Nephron (organoid): ENCODE measurements around the gene NDC1.

Experiments used
- H3K27ac Mint-ChIP-seq, 3 experiments: 2 replicates each; pipeline ENCODE4 v1.8.0; 2020; ENCODE audit warnings: mixed read lengths in 3 of 3, mild to moderate bottlenecking in 2 of 3, moderate library complexity in 1 of 3
- H3K27me3 Mint-ChIP-seq: 2 replicates; pipeline ENCODE4 v1.8.0; 2021; ENCODE audit warnings: low read depth, mild to moderate bottlenecking, moderate library complexity, mixed read lengths
- H3K36me3 Mint-ChIP-seq: 2 replicates; pipeline ENCODE4 v1.8.0; 2020; ENCODE audit warnings: low read depth, mixed read lengths
- H3K4me1 Mint-ChIP-seq: 2 replicates; pipeline ENCODE4 v1.8.0; 2020; ENCODE audit warnings: mixed read lengths
- H3K4me3 Mint-ChIP-seq, 3 experiments: 2 replicates each; pipeline ENCODE4 v1.8.0; 2020; ENCODE audit warnings: mild to moderate bottlenecking in 3 of 3, mixed read lengths in 3 of 3, moderate library complexity in 2 of 3
- H3K9me3 Mint-ChIP-seq: 2 replicates; pipeline ENCODE4 v1.8.0; 2020; ENCODE audit warnings: mixed read lengths
- TF ChIP-seq, protein P1 (sequence below), 3 experiments: fragments of 200-600 bp; sonication (generic); IDR thresholded peaks; one replicate each; pipeline ENCODE4 v1.5.0; 2021; ENCODE audit warnings: antibody characterized with exemption in 3 of 3; ENCODE audit not compliant: unreplicated experiment in 3 of 3

NDC1 gene

DNA sequence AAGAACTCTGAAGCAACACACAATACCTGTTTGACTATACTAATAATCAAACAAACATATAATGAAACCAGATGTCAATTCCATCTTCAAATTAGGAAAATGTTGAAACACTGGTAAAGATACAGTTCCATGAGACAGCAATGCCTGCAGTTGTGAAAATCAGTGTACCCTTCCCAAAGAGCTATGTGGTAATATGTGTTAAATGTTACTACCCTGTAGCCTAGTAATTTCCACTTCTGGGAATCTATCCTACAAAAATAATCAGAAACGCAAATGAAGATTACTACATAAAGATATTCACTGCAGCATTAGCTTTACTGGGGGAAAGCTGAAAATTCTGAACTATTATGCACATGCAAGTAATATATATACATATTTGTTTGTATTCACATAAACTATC lies 116.1 kb downstream of the NDC1 start:
- Mint-ChIP-seq H3K27ac (no peak overlapping the region), H3K27me3 (peaks cover 32% of the 10 kb centered on the region), H3K4me1 (no peaks in the 10 kb centered on the region), H3K36me3 (no peaks in the 10 kb centered on the region), H3K4me3 (no peak overlapping the region), H3K9me3 (no peaks in the 10 kb centered on the region)
- TF ChIP-seq, protein P1, sequence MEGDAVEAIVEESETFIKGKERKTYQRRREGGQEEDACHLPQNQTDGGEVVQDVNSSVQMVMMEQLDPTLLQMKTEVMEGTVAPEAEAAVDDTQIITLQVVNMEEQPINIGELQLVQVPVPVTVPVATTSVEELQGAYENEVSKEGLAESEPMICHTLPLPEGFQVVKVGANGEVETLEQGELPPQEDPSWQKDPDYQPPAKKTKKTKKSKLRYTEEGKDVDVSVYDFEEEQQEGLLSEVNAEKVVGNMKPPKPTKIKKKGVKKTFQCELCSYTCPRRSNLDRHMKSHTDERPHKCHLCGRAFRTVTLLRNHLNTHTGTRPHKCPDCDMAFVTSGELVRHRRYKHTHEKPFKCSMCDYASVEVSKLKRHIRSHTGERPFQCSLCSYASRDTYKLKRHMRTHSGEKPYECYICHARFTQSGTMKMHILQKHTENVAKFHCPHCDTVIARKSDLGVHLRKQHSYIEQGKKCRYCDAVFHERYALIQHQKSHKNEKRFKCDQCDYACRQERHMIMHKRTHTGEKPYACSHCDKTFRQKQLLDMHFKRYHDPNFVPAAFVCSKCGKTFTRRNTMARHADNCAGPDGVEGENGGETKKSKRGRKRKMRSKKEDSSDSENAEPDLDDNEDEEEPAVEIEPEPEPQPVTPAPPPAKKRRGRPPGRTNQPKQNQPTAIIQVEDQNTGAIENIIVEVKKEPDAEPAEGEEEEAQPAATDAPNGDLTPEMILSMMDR (IDR thresholded peaks at IDR 0.05; ENCODE audit: unreplicated experiment in 3 of 3), result no peak

DNA sequence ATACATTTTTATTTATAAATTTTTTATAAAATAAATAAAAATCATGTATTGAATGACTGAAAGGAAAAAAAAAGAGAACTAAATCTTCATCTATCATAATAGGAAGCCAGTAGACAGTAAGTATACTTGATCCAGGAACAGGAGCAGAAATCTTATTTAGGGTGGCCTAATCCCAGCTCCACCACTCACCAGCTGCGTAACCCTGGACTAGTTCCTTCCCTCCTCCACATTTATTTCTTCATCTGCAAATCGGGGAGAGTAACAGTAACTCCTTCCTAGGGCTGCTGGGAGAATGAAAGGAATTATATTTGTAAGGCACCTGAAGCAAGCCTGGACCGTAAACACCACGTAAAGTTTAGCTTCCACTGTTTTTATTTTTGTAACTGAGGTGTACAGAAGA lies 117.0 kb downstream of the NDC1 start:
- Mint-ChIP-seq H3K27me3 (peaks cover 26% of the 10 kb centered on the region), H3K36me3 (no peaks in the 10 kb centered on the region), H3K4me3 (no peak overlapping the region), H3K4me1 (no peaks in the 10 kb centered on the region), H3K27ac (no peak overlapping the region), H3K9me3 (no peaks in the 10 kb centered on the region)
- TF ChIP-seq, protein P1 (IDR thresholded peaks at IDR 0.05; ENCODE audit: unreplicated experiment in 3 of 3), result no peak

DNA sequence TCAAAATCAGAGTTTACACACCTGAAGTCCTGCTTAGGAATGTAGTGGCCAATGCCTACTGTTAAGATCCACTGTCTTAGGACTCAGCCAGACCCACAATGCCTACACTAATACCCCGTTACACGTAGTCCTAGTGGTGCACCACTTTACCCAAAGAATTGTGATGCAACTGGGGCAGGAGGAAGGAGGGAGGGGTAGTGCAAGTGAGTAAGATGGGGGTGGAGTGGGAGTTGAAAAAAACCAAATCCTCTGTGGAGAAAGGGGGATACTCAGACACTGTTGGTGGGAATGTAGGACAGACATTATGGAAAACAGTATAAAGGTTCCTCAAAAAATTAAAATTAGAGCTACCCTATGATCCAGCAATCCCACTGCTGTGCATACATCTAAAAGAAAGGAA lies 118.6 kb downstream of the NDC1 start:
- no peak overlapping the region for H3K27ac Mint-ChIP-seq
- TF ChIP-seq, protein P1 (IDR thresholded peaks at IDR 0.05; ENCODE audit: unreplicated experiment in 3 of 3), result no peak
- H3K4me3 Mint-ChIP-seq, result no peak overlapping the region
- peaks cover 13% of the 10 kb centered on the region for H3K27me3 Mint-ChIP-seq
- H3K9me3 Mint-ChIP-seq, result no peaks in the 10 kb centered on the region
- no peaks in the 10 kb centered on the region for H3K36me3 Mint-ChIP-seq
- H3K4me1 Mint-ChIP-seq, result no peaks in the 10 kb centered on the region

DNA sequence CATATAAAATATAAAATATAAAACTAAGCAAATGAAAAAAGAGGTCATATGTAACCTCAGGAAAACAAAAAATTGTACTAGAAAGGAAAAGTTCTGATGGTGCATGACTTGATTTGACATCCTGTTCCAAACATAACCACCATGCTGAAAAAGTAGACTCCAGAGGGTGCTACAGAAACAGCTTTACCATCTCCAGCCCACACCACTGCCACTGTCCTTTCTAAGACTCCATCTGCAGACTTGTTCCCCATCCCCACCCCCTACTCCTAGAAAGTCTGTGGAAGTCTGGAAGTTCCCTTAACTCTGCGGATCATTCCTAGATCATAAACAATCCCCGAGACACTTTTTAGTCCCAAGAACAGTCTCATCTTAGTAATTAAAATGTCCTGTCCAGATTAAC lies 119.7 kb downstream of the NDC1 start:
- no peak overlapping the region for H3K4me3 Mint-ChIP-seq
- H3K27ac Mint-ChIP-seq, result no peak overlapping the region
- no peaks in the 10 kb centered on the region for H3K4me1 Mint-ChIP-seq
- H3K9me3 Mint-ChIP-seq, result no peaks in the 10 kb centered on the region
- peaks cover 15% of the 10 kb centered on the region for H3K27me3 Mint-ChIP-seq
- TF ChIP-seq, protein P1 (IDR thresholded peaks at IDR 0.05; ENCODE audit: unreplicated experiment in 3 of 3), result no peak
- H3K36me3 Mint-ChIP-seq, result no peaks in the 10 kb centered on the region

DNA sequence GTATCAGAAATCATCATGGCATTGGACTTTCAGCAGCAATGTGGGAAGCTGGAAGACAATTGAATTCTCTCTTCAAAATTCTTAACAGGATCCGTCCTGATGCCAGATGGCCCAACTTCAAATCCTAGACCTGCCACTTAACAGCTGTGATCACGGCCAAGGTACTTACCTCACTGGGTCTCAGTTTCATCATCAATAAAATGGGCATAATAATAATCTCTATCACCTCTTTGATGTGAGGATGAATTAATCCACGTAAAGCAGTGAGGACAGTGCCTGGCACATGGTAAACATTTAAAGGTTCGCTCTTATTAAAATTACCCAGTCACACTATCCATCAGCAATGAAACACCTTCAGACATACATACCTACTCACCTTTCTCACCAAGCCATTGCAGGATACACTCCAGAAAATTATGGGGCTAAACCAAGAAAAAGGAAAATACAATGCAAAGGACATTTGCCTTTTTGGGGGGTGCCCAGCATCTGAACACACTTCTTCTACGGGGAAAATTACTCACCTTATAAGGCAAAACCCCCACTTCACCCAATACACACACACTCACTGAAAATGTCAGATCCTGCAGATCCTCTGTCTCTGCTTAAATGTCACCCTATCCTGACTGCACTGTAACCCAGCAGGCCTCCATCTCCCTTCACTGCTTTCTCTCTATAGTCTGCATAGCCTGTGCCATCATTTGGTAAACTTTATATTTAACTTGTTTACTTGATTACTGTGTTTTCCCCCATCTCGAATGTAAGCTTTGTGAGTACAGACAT lies 120.9 kb downstream of the NDC1 start:
- Mint-ChIP-seq H3K36me3 (no peaks in the 10 kb centered on the region), H3K4me1 (no peaks in the 10 kb centered on the region), H3K27me3 (peaks cover 19% of the 10 kb centered on the region), H3K9me3 (no peaks in the 10 kb centered on the region), H3K27ac (no peak overlapping the region), H3K4me3 (no peak overlapping the region)
- TF ChIP-seq, protein P1 (IDR thresholded peaks at IDR 0.05; ENCODE audit: unreplicated experiment in 3 of 3), result no peak

DNA sequence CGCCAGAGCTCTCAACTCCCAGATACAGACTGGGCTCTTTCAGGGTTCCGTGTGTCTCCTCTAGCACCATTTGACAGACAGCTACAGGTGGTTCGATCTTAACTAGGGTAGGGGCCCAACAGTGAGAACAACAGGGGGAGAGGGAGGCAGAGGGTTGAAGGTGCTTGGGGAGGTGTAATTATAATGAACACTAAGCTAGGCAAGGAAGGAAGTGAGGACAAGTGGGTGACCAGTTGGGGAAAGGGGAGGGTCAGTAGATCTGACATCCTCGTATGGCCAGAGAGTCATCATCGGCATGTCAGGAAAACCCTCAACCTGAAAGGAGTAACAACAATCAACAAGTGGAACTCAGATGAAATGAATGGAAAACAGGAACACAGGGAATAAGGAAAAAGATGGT lies 121.9 kb downstream of the NDC1 start:
- TF ChIP-seq, protein P1 (IDR thresholded peaks at IDR 0.05; ENCODE audit: unreplicated experiment in 3 of 3), result no peak
- no peaks in the 10 kb centered on the region for H3K4me1 Mint-ChIP-seq
- H3K27me3 Mint-ChIP-seq, result peaks cover 24% of the 10 kb centered on the region
- H3K4me3 Mint-ChIP-seq, result no peak overlapping the region
- no peaks in the 10 kb centered on the region for H3K9me3 Mint-ChIP-seq
- H3K36me3 Mint-ChIP-seq, result no peaks in the 10 kb centered on the region
- no peak overlapping the region for H3K27ac Mint-ChIP-seq
